Measurements from ENCODE around the gene RLBP1.

GRCh38 chr15:89187986-89188514 is 33.3 kb downstream of the RLBP1 start:
- TF ChIP-seq CTCF (conservative IDR thresholded peaks at IDR 0.05; ENCODE audit: low read depth in 2 of 2) = no peak
- TF ChIP-seq, protein P1, sequence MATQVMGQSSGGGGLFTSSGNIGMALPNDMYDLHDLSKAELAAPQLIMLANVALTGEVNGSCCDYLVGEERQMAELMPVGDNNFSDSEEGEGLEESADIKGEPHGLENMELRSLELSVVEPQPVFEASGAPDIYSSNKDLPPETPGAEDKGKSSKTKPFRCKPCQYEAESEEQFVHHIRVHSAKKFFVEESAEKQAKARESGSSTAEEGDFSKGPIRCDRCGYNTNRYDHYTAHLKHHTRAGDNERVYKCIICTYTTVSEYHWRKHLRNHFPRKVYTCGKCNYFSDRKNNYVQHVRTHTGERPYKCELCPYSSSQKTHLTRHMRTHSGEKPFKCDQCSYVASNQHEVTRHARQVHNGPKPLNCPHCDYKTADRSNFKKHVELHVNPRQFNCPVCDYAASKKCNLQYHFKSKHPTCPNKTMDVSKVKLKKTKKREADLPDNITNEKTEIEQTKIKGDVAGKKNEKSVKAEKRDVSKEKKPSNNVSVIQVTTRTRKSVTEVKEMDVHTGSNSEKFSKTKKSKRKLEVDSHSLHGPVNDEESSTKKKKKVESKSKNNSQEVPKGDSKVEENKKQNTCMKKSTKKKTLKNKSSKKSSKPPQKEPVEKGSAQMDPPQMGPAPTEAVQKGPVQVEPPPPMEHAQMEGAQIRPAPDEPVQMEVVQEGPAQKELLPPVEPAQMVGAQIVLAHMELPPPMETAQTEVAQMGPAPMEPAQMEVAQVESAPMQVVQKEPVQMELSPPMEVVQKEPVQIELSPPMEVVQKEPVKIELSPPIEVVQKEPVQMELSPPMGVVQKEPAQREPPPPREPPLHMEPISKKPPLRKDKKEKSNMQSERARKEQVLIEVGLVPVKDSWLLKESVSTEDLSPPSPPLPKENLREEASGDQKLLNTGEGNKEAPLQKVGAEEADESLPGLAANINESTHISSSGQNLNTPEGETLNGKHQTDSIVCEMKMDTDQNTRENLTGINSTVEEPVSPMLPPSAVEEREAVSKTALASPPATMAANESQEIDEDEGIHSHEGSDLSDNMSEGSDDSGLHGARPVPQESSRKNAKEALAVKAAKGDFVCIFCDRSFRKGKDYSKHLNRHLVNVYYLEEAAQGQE (IDR thresholded peaks at IDR 0.05; ENCODE audit: unreplicated experiment) = no peak
